Fibroblast of gingiva (primary cell): ENCODE measurements around the gene SH3PXD2A.
"Not testable (repeated sequence)": the region's sequence is repeated elsewhere in the genome, so short reads cannot be mapped to it uniquely, and the experiment has no call there.

Source experiments
- DNase-seq: peaks from one replicate; pipeline ENCODE4 v3.0.0-alpha.2; 2011; ENCODE audit warnings: low read depth

The SH3PXD2A gene

DNA sequence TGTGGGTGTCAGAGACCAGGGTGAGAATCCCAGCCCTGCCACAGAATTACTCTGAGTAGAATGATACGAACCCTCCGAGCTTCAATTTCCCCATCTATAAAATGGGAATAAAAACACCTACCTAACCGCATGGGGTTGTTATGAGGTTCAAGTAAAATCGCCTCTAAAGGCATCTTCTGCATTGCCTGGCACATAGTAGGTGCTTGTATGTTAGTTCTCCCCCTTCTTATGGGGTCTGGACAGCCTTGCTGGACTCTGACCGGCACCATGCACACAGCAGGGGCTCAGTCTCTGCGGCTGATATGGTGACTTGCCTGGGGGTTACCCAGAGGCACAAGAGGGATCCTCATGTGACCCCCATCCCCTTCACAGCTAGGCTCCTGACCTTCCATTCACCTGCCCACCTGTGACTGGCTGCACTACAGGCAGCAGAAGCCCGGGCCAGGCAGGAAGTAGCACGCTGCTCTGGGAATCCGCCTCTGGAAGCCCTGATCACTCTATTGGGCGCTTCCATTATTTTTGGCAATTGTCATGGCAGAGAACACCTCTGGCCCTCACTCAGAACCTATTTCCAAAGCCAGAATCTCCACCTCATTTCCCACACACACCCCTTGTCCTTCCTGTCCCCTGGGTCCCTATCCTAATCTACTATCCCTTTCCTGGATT, 6.0 kb downstream of the SH3PXD2A start:
- DNase-seq = no peak

DNA sequence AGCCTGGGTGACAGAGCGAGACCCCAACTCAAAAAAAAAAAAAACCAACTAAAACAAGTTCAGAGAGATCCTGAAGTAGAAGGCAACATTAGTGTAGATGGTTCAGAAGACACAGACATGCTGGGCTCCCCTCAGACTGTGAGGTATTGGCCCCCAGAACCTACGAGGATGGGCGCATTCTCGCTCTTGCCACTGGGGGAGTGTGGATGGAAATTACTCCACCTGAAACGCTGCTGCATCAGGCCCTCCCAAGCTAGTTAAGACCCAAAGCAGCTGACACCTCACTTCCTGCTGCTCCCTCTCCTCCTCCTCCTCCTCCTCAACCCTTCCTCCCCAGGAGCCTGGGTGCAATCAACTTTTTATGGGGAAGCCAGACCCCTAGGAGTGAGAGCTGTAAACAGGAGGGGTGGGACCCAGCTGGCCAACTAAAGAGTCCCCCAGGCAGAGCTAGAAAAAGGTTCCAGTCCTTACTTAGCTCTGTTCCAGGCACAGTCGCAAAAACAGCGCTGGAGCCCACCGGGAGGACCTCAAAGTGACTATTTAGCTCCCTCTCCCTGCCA, 7.4 kb downstream of the SH3PXD2A start:
- DNase-seq = no peak

DNA sequence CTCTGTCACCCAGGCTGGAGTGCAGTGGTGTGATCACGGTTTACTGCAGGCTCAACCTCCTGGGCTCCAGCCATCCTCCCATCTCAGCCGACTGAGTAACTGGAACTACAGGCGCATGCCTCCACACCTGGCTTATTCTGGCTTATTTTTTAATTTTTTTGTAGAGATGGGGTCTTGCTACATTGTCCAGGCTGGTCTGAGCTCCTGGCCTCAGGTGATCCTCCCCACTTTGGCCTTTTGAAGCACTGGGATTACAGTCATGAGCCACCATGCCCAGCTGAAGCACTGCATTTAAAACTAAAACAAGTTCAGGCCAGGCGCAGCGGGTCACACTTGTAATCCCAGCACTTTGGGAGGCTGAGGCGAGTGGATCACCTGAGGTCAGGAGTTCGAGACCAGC, 8.0 kb downstream of the SH3PXD2A start:
- DNase-seq = no peak

DNA sequence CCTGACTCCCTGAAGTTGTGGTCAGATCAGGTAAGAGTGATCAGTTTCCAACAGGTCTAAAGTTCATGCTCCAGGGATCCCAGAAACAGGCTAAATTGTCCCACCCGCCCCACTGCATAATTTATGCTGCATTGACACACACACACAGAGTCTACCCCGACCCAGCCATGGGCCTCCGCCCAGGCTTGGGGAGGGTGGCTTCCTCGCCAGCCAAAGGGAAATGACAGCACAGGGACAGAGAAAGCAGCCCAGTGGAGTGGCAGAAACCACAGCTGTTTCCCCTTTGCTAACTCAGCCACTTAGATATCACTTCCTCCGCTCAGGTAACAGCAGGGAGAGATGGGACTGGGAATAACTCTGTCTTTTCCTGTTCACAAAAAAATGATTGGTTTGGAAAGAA, 9.4 kb downstream of the SH3PXD2A start:
- no peak for DNase-seq

DNA sequence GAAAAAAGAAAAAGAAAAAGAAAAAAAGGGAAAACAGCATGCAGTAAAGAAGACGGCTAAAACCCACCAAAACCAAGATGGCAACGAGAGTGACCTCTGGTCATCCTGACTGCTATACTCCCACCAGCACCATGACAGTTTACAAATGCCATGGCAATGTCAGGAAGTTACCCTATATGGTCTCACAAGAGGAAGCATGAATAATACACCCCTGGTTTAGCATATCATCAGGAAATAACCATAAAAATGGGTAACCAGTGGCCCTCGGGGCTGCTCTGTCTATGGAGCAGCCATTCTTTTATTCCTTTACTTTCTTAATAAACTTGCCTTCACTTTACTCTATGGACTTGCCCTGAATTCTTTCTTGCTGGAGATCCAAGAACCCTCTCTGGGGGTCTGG, 10.0 kb downstream of the SH3PXD2A start:
- DNase-seq = not testable (repeated sequence)

DNA sequence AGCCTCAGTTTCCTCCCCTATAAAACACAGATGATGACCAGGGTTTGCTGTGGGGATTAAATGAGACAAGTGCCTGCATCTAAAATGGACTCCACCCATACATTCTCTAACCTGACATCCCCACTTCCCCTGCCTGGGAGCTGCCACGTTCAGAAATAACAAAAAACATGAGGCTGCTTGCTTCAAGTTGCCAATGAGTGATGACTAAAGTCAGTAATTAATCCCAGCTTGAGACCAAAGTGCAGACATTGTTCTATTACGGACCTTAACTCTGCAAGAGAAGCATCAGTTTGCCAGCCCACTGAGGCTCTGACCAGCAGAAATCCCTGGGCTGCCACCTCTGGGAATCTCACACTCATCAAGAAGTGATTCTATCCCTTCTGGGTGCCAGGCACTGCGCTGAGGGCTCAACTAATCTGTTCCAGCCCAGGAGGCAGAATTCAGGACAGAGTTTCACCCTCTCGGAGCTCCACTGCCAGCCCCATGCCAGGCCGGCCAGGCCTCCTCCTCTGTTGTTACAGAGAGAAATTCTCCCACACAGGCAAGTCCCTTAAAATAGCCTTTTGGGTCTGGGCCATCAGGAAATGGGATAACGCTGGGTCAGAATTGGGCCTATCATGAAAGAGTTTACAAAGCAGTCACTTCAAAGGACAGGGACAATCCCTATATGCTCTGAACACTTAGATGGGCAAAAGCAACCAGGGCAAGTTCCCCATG, 11.4 kb downstream of the SH3PXD2A start:
- DNase-seq = peak; percentile 86

DNA sequence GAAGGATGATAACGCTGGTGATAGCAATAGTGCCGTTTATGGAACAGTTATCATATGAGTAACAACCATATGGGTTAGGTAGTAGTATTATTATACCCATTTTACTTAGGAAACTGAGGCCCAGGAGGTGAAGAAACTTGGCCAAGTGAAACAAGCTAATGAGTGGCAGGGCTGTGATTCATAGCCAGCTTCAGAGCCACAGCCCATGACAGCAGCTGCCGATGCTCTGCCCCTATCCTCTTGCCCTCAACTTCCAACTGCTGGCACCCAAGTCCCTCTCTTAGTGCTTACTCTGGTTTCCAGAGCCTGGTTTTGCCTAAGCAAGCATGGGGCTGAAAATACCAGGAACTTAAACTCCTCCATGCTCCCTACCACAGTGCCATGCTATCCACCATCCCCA, 12.3 kb downstream of the SH3PXD2A start:
- no peak for DNase-seq

DNA sequence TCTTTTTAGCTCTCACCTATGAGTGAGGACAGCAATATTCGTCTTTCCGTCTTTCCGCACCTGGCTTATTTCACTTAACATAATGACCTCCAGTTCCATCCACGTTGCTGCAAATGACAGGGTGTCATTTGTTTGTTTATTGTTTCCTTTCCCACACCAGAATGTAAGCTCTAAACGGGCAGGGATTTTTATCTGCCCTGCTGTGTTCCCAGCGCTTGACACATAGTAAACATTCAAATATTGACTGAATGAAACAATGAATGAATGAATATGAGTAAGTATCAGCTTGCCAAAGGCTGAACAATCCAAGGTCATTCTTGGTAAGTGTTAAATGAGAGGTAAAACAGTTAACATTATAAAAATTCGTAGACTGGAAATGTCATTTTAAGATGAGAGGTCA, 12.8 kb downstream of the SH3PXD2A start:
- no peak for DNase-seq

DNA sequence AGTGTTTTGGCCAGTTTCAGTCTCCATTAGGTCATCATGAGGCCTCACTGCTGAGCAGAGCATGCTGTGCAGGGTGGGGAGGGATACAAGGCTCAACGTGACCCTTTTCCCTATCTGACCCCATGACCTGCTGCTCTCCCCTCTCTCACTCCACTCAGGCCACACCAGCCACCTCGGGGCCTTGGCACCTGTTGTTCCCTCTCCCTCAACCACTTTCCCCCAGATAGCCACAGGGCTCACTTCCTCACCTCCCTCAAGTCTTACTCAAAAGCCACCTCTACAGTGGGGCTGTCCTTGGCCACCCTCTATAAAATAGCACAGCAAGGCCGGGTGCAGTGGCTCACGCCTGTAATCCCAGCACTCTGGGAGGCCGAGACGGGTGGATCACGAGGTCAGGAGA, 13.9 kb downstream of the SH3PXD2A start:
- DNase-seq = no peak

DNA sequence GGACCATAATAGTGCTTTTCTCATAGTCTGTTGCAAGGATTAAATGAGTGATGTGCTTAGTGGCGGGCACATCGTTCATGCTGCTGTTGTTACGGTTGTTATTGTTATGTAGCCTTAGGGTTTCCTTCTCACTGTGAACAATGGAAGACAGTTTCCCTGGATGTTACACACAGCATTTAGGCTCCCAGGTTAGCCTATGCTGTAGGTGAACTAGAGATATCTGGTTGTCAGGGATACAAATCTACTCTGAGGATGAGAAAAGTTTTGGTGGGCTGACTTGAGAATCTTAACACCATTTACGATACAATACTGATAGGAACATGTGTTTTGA, 14.7 kb downstream of the SH3PXD2A start:
- DNase-seq = no peak

DNA sequence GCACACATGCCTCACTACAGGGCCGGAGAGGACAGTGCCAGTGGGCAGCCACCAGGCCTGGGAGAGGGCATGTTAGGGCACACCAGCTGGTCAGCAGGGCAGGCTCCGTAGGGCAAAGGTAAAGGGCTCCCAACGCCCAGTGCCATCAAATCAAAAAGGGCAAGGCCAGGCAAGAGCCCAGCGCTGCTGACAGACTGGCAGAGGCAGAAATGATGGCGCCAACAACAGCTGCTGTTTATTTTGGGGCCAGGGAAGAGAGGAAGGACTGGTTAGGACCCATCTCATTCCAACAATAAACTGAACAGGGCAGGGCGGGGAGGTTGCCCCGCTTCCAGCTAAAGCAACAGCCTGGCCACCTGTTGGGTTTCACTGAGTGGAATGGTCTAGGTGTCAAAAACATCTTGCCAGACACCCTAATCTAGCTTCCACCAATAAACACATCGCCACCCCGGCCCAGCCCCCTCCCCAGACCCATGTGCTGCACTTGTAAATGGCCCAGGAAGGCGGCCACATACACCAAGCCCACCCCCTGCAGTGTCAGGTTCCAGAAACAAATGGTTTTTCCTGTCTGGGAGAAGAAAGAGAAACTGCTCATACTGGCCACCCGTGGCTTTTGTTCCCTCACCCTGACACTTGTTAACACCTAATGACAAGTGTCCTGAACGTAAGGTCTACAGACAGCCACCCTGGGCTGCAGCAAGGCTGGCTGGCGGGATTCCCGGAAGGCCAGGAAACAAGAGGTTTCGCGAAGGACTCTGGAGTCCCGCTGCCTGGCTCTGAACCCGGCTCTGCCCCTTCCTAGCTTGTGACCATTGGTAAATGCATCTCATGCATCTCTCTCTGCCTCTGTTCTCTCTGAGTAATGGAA, 15.3 kb downstream of the SH3PXD2A start:
- no peak for DNase-seq

DNA sequence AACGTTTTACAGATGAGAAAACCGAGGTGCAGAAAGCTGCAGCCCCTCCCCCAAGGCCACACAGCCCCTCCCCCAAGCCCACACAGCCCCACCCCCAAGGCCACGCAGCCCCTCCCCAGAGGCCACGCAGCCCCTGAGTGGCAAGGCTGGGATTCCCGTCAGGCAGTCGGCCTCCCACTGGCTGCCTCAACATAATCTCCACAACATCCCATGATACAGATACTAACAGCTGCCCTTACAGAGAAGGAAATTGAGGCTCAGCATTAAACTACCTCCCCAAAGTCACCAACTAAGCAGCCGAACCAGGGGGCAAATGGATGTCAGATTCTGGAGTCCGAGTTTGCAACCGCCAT, 15.9 kb downstream of the SH3PXD2A start:
- DNase-seq = no peak

DNA sequence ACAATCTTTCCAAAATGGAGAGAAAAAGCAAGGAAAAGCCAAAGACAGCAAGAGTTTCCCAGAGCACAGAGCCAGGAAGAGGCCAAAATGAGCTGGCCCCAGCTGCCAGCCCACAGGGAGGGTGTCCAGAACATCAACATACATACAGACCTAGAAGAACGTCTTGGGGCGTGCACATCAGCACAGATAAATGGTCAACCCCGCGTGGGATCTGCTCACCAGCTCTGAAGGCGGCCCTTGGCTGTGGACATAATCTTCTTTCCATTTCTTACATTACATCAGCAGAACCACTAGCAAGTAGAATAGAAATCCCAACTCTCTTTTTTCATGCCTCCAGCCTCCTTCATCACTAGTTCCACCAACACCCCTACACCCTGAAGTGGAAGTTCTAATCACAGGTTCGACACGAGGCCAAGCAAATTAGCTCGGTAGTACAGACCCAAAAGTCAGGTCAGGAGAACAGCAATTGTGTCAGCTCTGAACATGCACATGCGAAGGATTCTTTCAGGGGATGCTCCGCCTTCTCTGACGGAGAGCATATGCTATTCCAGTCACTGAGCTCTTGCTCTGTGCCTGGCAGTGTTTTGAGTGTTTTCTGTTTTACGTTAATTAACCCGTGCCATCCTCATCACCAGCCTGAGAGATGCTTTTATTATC, 16.4 kb downstream of the SH3PXD2A start:
- DNase-seq = no peak

DNA sequence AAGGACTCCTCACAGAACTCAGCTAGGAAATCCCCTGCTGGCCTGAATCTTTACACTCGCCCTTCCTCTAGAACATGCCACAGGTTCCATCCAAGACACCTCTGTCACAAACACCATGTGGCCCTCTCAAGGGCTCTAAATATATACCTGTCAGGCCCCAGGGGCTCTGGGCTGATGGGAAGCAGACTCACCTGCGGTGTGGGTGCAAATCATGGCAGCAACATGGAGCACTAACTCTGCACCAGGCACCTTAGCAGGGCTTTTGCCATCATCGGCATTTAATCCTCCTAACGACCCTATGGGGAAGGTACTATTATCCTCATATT, 17.3 kb downstream of the SH3PXD2A start:
- no peak for DNase-seq

DNA sequence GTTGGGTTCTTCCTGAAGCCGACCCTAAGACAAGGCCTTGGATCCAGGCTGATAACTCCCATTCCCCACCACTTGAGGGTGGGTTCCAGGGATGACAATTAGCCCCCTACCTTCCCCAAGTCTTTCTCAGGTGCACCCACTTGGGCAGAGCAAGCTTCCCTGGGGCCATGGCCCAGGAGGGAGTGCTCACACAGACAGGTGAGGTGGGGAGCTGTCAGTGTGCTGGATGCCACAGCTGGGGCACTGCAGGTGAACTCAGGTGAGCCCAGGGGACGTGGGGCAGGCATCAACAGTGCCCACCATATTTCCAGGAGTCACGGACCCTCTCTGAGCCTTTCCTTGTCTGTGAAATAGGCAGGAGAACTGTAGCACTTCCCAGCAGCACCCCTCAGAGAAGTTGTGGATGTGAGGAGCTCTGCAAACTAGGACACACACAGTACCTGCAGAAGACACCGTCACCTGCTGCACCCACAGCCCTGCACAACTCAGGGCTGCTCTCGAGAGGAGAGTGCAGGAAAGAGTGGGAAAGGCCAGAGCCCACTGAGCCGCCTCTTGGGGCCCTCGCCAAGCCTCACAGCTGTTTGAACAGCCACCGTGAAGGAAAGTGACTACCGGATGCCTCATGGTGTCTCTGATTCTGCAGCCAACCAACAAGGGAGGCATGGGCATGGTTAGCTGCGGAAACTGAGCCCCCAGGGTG, 17.9 kb downstream of the SH3PXD2A start:
- no peak for DNase-seq

DNA sequence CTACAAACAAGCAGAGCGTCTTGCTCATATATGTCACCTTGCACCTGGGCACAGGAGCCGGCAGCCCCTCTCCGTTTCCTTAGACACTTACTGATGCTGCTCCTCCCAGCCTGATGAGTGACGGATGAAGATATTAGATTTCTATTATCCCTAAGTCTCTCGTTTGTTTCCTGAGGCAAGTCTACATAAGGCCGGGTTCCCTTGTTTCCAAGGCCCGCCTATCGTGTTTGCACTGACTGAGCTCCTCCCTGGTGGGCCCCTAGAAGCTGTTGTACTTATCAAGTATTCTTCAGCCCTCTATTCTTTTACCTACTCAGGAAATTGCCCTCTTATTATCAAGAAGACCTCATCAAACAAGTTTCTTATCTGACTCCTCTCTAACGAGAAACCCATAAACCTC, 18.5 kb downstream of the SH3PXD2A start:
- DNase-seq = no peak

DNA sequence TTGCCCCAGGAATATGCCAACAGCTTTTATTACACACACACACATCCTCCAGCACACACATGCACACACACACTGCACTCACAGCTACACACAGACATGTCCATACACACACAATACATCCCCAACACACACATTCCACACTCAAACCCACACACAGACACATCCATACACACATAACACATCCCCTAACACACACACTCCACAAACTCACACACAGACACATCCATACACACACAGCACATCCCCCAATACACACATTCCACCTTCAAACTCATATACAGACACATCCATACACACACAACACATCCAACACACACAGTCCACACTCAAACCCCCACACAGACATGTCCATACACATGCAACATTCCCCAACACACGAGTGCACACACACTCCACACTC, 19.1 kb downstream of the SH3PXD2A start:
- DNase-seq = no peak

DNA sequence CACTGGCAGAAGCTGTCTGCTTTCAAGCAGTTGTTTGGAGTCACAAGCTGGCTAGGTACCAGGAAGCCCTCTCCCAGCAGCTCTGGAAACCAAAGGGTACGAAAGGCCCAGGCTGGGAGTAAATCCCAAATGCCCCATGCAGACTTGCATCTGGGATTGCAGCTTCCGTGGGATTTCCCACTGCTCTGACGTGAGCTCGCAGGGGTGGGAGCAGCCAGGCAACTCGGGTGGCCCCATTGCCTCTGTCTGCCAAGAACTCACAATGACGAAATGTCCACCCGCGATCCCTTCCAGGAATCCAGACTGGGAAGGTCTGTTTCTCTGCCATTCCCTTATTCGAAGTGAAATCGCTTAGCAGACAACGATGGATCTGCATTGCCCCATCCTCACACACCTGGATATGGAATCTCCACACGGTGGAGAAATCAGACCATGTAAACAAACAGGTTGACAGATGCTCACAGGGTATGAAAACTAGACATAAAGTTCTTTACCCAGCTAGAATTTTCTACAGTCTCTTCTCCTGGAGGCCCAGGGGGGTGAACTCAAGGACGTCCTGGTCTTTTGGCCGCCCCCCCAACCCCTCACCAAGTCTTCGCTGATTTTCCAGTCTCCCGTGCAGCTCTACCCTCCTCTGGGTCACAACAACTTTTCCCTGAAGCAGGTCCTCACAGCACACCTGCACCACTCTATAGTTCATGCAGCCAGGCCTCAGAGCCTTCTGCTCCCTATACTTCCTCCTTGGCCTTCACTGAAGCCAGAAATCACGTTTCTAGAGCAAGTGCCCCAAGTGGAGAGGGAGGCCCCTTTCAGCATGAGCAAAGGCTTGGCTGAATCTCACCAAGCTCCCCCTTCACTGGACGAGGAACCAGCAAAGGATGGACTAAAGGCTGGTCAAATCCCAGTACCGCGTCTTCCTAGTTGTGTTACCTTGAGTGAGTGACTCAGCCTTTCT, 20.0 kb downstream of the SH3PXD2A start:
- peak; percentile 91 for DNase-seq

DNA sequence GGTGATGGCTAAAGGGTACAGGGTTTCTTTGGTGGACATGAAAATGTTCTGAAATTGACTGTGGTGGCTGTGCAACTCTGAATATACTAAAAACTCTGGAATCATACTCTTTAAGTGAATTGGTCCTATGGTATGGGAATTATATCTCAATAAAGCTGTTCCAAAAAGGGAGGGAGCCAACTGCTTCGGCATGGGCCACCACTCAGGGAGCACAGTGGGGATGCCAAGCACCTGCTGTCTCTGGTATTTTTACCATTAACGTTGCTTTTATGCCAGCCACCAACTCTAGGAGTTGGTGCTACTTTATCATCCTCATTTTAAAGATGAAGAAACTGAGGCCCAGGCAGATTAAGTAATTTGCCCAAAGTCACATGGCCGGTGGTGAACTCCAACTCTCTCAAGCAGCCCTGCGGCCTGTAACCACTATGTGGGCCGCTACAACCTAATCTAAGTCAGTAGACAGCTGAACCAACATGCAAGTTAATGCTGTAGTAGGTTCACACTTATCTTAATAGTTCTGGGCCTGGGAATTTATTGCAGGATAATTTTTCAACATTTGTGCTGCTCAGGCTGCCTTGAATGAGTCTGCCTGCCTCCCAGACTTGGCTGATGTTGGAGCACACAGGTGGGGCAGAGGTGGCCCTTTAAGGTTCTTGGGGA, 20.8 kb downstream of the SH3PXD2A start:
- DNase-seq = no peak

DNA sequence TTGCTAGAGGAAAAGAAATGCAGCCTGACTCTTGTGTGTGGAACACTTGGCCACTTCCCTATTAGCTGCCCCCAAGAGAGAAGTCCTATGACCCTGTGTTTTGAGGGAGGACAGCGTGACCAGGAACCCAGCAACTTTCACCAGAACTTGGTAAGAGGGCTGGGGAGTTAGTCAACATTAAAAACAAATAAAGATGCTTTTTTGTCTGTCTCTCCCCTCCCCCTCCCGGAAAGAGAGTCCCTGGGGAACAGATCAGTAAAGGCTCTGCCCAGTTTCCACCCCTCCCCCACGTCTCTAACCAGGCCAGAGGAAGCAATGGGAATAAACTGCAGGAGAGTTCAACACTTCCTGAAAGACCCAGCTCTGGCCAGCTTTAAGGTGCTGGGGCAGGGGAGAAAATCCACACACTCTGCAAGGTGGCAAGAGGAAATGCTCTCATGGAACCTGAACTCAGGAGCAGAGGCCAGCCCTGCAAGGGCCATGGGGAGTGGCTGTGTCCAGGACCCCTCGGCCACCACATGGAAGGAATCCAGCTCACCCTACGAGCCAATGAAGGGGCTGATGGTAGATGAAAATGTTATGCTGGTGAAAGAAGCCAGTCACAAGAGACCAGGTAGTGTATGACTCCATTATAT, 21.5 kb downstream of the SH3PXD2A start:
- peak; percentile 66 for DNase-seq
